OCI-LY1 (cell line): ENCODE results near the gene FAM83E.

Experiments
- H2AFZ ChIP-seq: fragments of 200-600 bp; sonication (generic), shearing (Covaris generic); 2 replicates; pipeline ENCODE4 v1.6.0; 2014; ENCODE audit warnings: antibody characterized with exemption, mild to moderate bottlenecking, low read length
- H3F3A ChIP-seq: fragments of 200-600 bp; sonication (generic), shearing (Covaris generic); 2 replicates; pipeline ENCODE4 v1.6.0; 2014; ENCODE audit warnings: mild to moderate bottlenecking, antibody characterized with exemption, low read length, moderate library complexity; ENCODE audit not compliant: insufficient read depth
- H3K27ac ChIP-seq: fragments of 200-600 bp; sonication (generic); 2 replicates; pipeline ENCODE4 v1.5.1; 2014; ENCODE audit warnings: low read length, mixed run types, mild to moderate bottlenecking, low read depth; ENCODE audit not compliant: poor library complexity, severe bottlenecking
- H3K27me3 ChIP-seq: fragments of 200-600 bp; sonication (generic); 2 replicates; pipeline ENCODE4 v1.6.0; 2014; ENCODE audit warnings: antibody characterized with exemption, mild to moderate bottlenecking, low read length, moderate library complexity; ENCODE audit not compliant: insufficient read depth
- H3K36me3 ChIP-seq: fragments of 200-600 bp; sonication (generic); 2 replicates; pipeline ENCODE4 v1.6.1; 2014; ENCODE audit warnings: mild to moderate bottlenecking, antibody characterized with exemption, low read length, moderate library complexity, mixed read lengths; ENCODE audit not compliant: insufficient read depth
- H3K4me1 ChIP-seq: fragments of 200-600 bp; sonication (generic); 2 replicates; pipeline ENCODE4 v1.5.1; 2014; ENCODE audit warnings: mild to moderate bottlenecking, low read length, moderate library complexity; ENCODE audit not compliant: insufficient read depth, severe bottlenecking
- H3K4me2 ChIP-seq: fragments of 200-600 bp; sonication (generic), shearing (Covaris generic); 2 replicates; pipeline ENCODE4 v1.6.1; 2014; ENCODE audit warnings: low read length
- H3K4me3 ChIP-seq: fragments of 200-600 bp; sonication (generic); 2 replicates; pipeline ENCODE4 v1.5.1; 2014; ENCODE audit warnings: low read length, low read depth, mild to moderate bottlenecking, mixed read lengths; ENCODE audit not compliant: poor library complexity, severe bottlenecking
- H3K79me2 ChIP-seq: fragments of 200-600 bp; shearing (Covaris generic); 2 replicates; pipeline ENCODE4 v1.6.1; 2016; ENCODE audit warnings: mixed run types, low read length, mixed read lengths; ENCODE audit not compliant: insufficient read depth
- H3K9ac ChIP-seq: fragments of 200-600 bp; sonication (generic), shearing (Covaris generic); 2 replicates; pipeline ENCODE4 v1.6.1; 2014; ENCODE audit warnings: mild to moderate bottlenecking, low read length, mixed read lengths
- H3K9me2 ChIP-seq: fragments of 200-600 bp; sonication (generic), shearing (Covaris generic); 2 replicates; pipeline ENCODE4 v1.6.1; 2014; ENCODE audit warnings: low read depth, mild to moderate bottlenecking, low read length, mixed read lengths
- H3K9me3 ChIP-seq: fragments of 200-600 bp; shearing (Covaris generic); 2 replicates; pipeline ENCODE4 v1.6.1; 2014; ENCODE audit warnings: low read length, mixed read lengths
- H4K20me1 ChIP-seq: fragments of 200-600 bp; sonication (generic), shearing (Covaris generic); 2 replicates; pipeline ENCODE4 v1.6.0; 2016; ENCODE audit warnings: mild to moderate bottlenecking, low read length; ENCODE audit not compliant: insufficient read depth
- CTCF ChIP-seq: fragments of 200-600 bp; sonication (generic), shearing (Covaris generic); IDR thresholded peaks from 2 replicates; pipeline ENCODE4 v1.5.1; 2017; ENCODE audit warnings: mild to moderate bottlenecking, antibody characterized with exemption, low read length, moderate library complexity, mixed read lengths
- EZH2 ChIP-seq: fragments of 200-600 bp; sonication (generic), shearing (Covaris generic); IDR thresholded peaks from 2 replicates; pipeline ENCODE4 v1.8.0; 2017; ENCODE audit warnings: borderline replicate concordance, mixed run types, mild to moderate bottlenecking, antibody characterized with exemption, low read length, moderate library complexity, mixed read lengths

Gene FAM83E

DNA sequence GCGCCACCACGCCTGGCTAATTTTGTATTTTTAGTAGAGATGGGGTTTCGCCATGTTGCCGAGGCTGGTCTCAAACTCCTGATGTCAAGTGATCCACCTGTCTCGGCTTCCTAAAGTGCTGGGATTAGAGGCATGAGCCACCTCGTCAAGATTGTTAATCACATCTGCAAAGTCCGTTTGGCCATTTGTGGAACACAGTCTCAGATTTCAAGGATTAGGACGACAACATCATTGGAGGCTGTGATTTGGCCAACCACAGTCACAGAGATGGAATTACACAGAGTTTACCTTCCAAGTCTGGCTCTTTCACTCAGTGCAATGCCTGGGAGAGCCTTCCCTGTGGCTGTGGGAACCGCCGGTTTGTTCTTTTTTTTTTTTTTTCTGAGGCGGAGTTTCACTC is 45.1 kb downstream of the FAM83E start:
- H3K9me2 ChIP-seq: no peaks in the 10 kb centered on the region
- no peaks in the 10 kb centered on the region for H3K79me2 ChIP-seq
- no peak overlapping the region for H3K4me2 ChIP-seq
- no peaks in the 10 kb centered on the region for H4K20me1 ChIP-seq
- no peaks in the 10 kb centered on the region for H3K9me3 ChIP-seq
- H3K36me3 ChIP-seq: no peaks in the 10 kb centered on the region
- no peak overlapping the region for H2AFZ ChIP-seq
- TF ChIP-seq CTCF (no peak), EZH2 (no peak)
- H3F3A ChIP-seq: no peaks in the 10 kb centered on the region
- no peaks in the 10 kb centered on the region; the same call in 1 of the 2 replicates for H3K27me3 ChIP-seq
- H3K4me1 ChIP-seq: no peaks in the 10 kb centered on the region
- no peak overlapping the region for H3K4me3 ChIP-seq
- no peak overlapping the region for H3K9ac ChIP-seq
- no peak overlapping the region for H3K27ac ChIP-seq

DNA sequence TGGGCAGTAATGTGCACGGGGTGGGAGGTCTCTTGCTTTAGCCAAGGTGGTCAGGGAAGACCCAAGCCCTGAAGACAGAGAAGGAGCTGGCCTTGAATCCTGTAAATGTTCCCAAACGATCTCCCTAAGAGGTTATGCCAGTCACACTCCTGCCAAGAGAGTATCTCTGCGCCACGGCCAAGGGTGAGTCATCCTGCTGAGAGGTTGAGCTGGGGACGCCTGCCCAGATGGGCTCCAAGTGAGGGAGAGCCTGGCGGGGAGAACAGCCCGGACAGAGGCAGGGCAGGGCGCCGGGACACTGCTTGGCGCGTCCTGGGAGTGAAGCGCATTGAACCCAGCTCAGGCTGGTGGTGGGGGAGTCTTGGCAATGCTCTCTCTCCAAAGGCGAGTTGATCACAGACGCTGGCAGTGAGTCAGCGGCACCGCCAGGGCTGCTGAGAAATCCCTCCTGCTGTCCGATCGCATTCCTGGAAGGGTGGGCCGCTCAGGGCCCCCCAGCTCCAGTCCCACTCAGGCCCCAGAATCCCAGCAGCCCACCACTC is 46.5 kb downstream of the FAM83E start:
- Histone ChIP-seq H2AFZ (no peak overlapping the region), H3K79me2 (no peaks in the 10 kb centered on the region), H3K9me2 (no peaks in the 10 kb centered on the region), H3K27me3 (no peaks in the 10 kb centered on the region; the same call in 1 of the 2 replicates), H3K4me1 (no peaks in the 10 kb centered on the region), H3K36me3 (no peaks in the 10 kb centered on the region), H3K9me3 (no peaks in the 10 kb centered on the region), H4K20me1 (no peaks in the 10 kb centered on the region), H3K9ac (no peak overlapping the region), H3K4me3 (no peak overlapping the region), H3K27ac (no peak overlapping the region), H3F3A (no peaks in the 10 kb centered on the region), H3K4me2 (no peak overlapping the region)
- TF ChIP-seq CTCF (no peak), EZH2 (no peak)

DNA sequence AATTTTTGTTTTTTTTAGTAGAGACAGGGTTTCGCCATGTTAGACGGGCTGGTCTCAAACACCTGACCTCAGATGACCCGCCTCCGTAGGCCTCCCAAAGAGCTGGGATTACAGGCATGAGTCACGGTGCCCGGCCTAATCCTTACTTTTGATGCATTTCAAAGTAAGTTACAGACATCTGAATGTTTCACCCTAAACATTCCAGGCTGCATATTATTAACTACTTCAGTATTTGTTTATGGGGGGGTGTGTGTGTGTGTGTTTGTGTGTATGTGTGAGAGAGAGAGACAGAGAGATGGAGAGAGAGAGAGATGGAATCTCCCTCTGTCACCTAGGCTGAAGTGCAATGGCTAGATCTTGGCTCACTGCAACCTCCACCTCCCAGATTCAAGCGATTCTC is 49.8 kb downstream of the FAM83E start:
- H3K79me2 ChIP-seq: no peaks in the 10 kb centered on the region
- no peak overlapping the region for H2AFZ ChIP-seq
- H3K9ac ChIP-seq: no peak overlapping the region
- no peaks in the 10 kb centered on the region for H3F3A ChIP-seq
- H3K9me3 ChIP-seq: no peaks in the 10 kb centered on the region
- H3K4me2 ChIP-seq: no peak overlapping the region
- no peaks in the 10 kb centered on the region for H3K36me3 ChIP-seq
- no peaks in the 10 kb centered on the region for H3K9me2 ChIP-seq
- no peak overlapping the region for H3K4me3 ChIP-seq
- no peaks in the 10 kb centered on the region for H4K20me1 ChIP-seq
- no peak overlapping the region for H3K27ac ChIP-seq
- H3K27me3 ChIP-seq: no peaks in the 10 kb centered on the region
- TF ChIP-seq EZH2 (no peak), CTCF (no peak)
- H3K4me1 ChIP-seq: no peaks in the 10 kb centered on the region
